Colonic mucosa (tissue), 4 donors: ENCODE results near the gene DDX21. TPM values are rescaled to one million over a fixed set of nuclear protein-coding genes. Genes with fewer than 3 reads are reported as not detected.

Experiments used
- DNase-seq: peaks from one replicate; pipeline ENCODE4 v3.0.0-alpha.2; 2020
- H3K27ac ChIP-seq: fragments of 200-600 bp; one replicate; pipeline ENCODE4 v1.8.0; 2021
- H3K27me3 ChIP-seq: fragments of 200-600 bp; one replicate; pipeline ENCODE4 v1.8.0; 2021
- H3K36me3 ChIP-seq: fragments of 200-600 bp; one replicate; pipeline ENCODE4 v1.8.0; 2021
- H3K4me1 ChIP-seq: fragments of 200-600 bp; one replicate; pipeline ENCODE4 v1.8.0; 2021; ENCODE audit warnings: mild to moderate bottlenecking
- H3K4me3 ChIP-seq: fragments of 200-600 bp; one replicate; pipeline ENCODE4 v1.8.0; 2021
- H3K9ac ChIP-seq, 2 donors: one replicate each; pipeline ENCODE4 v1.7.0; 2013; ENCODE audit warnings: control low read depth in 2 of 2, low read depth in 2 of 2, low read length in 2 of 2
- H3K9me3 ChIP-seq: fragments of 200-600 bp; one replicate; pipeline ENCODE4 v1.8.0; 2021
- CTCF ChIP-seq: fragments of 200-600 bp; IDR thresholded peaks from one replicate; pipeline ENCODE4 v1.8.0; 2022; ENCODE audit warnings: antibody characterized with exemption, mild to moderate bottlenecking
- intact Hi-C: fragments of 100-400 bp; cut with DNase I; formaldehyde crosslinking; loops from one replicate; pipeline ENCODE4 v1.14.1; 2022
- total RNA-seq, 2 donors: library from RNA; stranded (reverse); fragmentation: NEBNext Ultra II Directional in 1 of 2; extraction: Animal tissue kit (Norgen Biotek cat#: 25700) in 1 of 2; gene quantifications; one replicate each; pipeline ENCODE4 v1.2.1, GENCODE V29; 2021
- donor health status: healthy.
- donor health status: DM: no; HTN: no; CAD: no.
- donor health status: DM: no; HTN: no; CAD: no.

Gene DDX21
- total RNA-seq, 2 donors from 2014 or later, result 42.8 to 47.5 TPM

DNA sequence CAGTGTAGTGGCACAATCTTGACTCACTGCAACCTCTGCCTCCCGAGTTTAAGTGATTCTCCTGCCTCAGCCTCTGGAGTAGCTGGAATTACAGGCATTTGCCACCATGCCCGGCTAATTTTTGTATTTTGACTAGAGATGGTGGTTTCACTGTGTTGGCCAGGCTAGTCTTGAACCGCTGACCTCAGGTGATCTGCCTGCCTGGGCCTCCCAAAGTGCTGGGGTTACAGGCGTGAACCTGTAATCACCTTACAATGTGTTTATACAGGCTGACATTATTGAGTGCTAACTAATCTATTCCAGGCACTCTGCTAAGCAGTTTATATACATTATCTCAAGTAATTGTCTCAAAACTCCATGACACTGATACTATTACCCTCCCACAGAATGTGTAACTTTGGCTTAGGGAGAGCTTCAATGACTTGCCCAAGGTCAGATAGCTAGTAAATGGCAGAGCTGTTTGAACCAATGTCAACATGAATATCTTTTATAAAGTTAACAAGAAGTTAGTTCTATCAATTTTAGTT, 69.5 kb downstream of the DDX21 start:
- no peaks in the 10 kb centered on the region for H3K9me3 ChIP-seq
- no peak overlapping the region for H3K9ac ChIP-seq
- H3K4me1 ChIP-seq, result no peaks in the 10 kb centered on the region
- no peaks in the 10 kb centered on the region for H3K27me3 ChIP-seq
- H3K4me3 ChIP-seq, result no peak overlapping the region
- H3K36me3 ChIP-seq, result no peaks in the 10 kb centered on the region
- DNase-seq, result no peak
- no peak for TF ChIP-seq CTCF
- no peak overlapping the region for H3K27ac ChIP-seq
- intact Hi-C loops, result no loop called here

DNA sequence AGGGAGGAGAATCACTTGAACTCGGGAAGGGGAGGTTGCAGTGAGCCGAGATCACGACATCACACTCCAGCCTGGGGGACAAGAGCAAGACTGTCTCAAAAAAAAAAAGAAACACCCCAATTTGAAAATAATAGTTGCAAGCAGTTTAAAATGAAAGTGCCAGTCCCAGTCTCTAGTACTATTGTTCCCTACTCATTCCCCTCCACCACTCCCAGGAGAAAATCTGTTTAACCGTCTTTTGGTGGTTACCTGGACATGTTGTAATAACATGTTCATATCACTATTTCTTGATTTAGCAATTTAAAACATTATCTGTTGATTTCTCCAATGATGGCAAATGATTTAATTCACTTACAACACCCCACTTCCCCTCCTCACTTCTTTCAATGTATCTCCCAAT, 77.3 kb downstream of the DDX21 start:
- Histone ChIP-seq H3K4me3 (no peak overlapping the region), H3K27me3 (no peaks in the 10 kb centered on the region), H3K27ac (no peak overlapping the region), H3K4me1 (no peaks in the 10 kb centered on the region), H3K9me3 (no peaks in the 10 kb centered on the region), H3K36me3 (no peaks in the 10 kb centered on the region), H3K9ac (no peak overlapping the region)
- TF ChIP-seq CTCF, result no peak
- intact Hi-C loops, result no loop called here
- no peak for DNase-seq

Other genes starting within 250 kb of the DDX21 start
- gene CCAR1, start 234.9 kb upstream of the DDX21 start, total RNA-seq, result 10 to 100 TPM; 46.5 to 62.8 TPM
- 1 to 10 TPM in 1 of 2 donors, under 1 TPM in 1; 0.74 to 3.2 TPM for gene STOX1, start 128.6 kb upstream of the DDX21 start, total RNA-seq
- 10 to 100 TPM; 22.6 to 24.1 TPM for gene DDX50, start 54.9 kb upstream of the DDX21 start, total RNA-seq
- 10 to 100 TPM; 22.1 to 28.6 TPM for gene KIFBP, start 32.6 kb downstream of the DDX21 start, total RNA-seq
- gene SRGN, start 131.9 kb downstream of the DDX21 start, total RNA-seq, result 10 to 100 TPM; 14.3 to 57.8 TPM
- gene VPS26A, start 168.0 kb downstream of the DDX21 start, total RNA-seq, result 10 to 100 TPM; 61.4 to 62.7 TPM
- gene SUPV3L1, start 224.1 kb downstream of the DDX21 start, total RNA-seq, result 10 to 100 TPM; 26.8 to 35.3 TPM